NCI-H446 treated with DMSO at 0.1 percent for 48 hours (cell line): ENCODE results near the gene GMDS.
A peak's percentile ranks its signal among the peaks of the same experiment; 100 is the strongest.
"Not testable (repeated sequence)": the region's sequence is repeated elsewhere in the genome, so short reads cannot be mapped to it uniquely, and the experiment has no call there.

Experiments
- DNase-seq: peaks from one replicate; lab custom pipeline; 2025; lab: John Stamatoyannopoulos, UW

GMDS gene

DNA sequence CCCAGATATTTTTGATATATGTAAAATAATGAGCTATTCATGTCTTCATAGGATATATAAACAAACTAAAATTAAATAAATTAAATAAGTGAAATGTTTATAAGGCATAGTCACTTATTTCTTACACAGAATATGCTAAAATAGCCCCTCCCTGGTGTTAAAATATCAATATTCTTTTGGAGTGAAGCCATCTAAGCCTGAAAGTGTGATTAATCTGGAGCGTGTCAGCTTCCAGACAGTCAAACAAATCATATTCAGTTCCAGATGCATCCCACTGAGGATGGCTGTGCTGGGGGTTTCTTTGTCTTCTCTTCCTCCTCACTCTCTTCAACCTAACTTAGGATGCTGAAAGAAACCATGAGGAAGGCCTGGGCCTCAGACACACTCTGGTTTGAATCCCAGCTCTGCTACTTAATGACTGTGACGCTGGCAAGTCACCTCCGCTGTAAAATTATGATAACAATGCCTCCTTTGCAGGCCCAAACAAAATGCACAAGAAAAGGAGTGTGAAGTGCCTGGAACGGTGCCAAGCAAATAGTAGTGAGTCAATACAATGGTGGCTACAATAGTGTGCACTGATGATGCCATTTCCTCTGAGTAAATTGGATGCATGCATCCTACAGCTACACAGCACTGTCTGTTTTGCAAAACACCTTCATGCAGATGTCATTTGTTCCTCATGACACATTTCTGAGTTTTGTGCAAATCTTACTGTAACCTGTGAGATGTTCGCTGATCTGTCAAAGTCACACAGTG, 474.3 kb downstream of the GMDS start:
- DNase-seq = no peak

DNA sequence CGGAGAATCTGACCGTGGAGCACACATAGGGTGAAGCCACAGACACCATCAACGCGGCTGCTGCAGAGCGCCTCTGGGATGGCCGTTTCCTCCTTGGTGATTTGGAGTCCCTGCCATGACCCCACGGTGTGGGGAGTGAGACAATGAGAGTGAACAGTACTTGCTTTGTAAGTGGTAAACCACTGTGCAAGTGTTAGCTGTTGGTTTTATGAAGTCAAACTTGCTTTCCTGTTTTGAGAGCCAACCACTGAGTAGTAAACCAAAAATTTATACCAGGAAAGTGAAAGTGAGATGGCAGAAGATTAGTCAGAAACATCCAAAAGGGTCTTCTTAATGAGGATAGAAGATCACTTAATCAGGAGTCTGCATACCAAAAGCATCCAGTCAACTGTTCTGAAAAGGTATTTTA, 475.0 kb downstream of the GMDS start:
- no peak for DNase-seq

DNA sequence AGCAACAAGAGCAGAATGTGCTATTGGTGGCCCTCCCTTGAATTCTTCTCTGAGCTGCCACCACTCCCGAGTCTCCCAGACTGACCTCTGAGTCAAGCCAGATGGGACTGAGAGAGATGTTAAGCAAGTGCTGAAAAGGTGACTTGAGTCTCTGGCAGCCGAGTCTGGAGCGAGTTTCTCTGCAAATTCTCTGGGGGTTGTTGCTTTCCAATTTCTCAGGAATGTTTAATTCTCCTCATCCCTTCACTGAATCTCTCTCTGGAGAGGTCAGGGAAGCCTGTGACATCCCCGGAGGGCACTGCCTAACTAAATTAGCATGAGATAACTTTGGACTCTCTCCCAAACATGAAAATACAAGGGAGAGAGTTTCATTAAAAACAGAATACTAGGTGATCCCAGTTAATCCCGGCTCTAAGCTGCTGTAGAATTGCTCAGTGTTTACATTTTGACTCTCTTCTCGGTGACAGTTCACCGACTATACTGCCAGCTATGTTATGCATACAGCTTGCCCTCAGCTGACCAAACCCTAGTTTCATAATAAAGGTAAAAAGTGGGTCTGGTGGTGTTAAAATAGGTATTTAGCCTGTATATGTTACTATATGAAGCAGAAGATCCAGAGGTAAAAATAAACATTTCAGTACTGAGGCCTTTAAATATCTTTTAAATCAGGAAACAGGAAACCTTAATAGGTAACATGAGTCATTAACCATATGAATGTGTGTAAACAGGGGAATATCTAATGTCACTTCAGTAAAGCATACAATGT, 477.7 kb downstream of the GMDS start:
- no peak for DNase-seq

DNA sequence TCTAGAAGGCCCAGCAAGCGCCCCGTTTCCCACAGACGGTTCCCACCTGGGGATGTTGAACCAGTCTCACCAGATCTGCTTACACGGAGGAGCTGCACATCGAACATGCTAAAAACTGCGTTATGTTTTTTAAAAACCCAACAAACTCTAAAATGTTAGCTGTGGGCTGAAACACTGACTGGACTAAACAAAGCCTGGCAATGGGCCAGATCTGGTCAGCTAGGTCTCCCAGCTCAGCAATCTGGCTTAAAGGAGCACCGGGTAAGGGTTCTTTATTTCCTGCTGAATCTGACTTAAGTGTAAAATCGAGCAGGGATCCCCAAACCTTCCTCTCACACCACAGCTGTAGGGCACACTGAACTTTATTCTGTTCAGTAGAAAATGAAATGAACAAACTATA, 478.8 kb downstream of the GMDS start:
- no peak for DNase-seq

DNA sequence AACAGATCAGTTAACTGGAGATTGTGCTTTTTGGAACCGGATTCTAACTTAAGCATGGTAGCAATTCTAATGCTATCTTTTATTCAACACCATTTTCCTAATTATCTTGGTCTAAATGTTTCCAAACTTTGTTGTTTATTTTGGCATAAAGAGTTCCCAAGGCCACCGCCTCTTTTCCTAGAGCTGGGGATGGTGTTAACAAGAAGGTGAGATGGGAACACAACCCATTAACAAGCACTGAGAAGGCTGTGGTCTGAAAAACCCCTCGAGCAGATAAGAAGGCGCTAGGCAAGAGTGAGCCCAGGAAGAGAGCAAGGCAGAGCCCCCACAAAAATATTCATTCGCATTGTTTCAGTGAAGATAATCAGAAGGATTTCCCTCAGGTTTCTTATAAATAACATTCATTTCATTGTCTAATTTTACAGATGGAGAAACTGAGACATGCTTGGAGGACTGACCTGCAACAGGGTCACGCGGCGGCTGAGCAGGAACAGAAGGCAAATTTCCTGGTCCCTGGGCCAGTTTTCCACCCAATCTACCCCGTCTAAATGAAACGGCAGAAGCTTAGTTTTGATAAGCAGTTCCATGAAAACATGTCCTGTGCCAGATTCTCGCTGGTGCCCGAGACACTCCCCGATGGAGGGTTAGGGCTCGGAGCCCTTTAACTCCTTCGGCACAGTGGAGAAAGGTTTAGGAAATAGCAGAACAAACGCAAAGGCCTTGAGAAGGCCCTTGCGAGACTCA, 480.1 kb downstream of the GMDS start:
- DNase-seq = no peak

DNA sequence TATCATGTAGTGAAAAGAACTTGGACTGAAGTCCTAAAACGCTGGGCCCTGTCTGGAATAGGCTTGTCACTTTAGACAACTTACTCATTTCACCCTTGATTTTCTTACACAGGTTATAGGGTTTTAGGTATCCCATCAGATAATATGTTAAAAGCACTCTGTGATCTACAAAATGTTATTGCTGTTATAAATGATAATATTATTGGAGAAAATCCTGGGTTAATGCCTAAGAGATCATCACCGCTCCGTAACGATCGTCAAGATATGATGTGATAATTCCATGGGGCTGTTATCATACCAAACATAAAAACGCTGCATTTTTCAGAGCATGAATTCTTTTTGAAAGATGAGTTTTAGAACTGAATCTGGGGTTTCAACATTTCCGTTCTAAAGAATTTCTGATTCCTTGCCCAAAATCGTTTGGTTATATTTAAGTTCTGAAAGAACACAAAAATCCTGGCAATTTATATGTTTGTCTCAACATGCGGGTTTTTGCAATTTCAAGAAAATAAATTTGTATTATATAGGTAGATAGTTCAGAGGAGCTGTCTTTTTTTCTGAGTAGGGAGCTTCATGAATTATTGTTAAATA, 480.9 kb downstream of the GMDS start:
- DNase-seq = no peak

DNA sequence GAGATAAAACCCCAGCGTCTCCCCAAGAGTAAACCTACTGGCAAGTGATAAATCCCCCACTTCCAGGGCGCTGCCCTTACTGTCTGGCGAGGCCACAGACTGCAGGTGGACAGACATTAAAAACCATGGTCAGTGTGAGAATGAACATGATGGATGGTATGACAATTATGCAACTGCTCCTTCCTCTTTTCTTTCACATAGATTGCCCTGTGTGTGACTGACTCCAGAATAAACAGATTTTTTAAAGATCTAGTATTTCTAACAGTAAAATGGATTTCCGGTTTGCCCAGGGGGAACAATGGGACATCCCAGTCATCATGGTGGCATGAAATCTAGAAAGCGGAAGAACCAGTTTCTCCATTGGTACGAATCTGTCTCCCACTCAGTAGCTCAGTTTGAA, 482.0 kb downstream of the GMDS start:
- no peak for DNase-seq

DNA sequence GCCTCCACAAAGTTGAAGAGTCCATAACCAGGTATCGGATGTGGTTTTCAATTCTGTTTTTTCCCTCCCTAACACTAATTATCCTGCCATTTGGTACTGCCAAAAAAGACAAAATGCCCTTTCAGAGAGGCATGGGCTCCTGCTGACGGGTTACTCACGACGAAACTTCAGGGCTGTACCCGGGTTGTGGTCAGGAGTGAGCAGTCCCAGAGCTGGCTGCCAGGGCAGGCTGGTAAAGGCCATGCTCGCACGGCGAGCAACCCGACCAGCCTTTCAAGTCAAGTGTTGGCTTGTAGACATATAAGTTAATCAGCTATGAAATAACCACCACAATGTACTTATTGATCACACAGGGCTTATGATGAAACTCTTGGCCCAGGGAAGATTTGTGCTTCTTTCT, 483.2 kb downstream of the GMDS start:
- no peak for DNase-seq

DNA sequence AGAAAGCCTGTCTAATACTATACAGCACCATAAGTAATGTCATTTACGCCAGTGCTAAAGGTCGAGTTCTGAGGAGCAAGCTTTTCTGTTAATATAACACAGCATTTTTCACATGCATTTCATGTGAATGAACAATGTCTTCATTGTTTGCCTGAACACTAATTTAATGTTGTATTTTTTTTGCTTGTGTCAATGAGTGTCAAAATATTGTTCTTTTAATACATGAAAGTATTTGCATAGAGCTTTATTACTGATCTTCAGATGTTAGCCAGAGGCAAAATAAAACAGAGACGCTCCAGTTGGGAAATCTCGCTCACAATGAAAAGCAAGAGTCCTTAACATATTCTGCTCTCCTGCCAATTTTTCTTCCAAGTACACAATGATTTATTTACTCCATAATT, 483.9 kb downstream of the GMDS start:
- peak; percentile 40 for DNase-seq

DNA sequence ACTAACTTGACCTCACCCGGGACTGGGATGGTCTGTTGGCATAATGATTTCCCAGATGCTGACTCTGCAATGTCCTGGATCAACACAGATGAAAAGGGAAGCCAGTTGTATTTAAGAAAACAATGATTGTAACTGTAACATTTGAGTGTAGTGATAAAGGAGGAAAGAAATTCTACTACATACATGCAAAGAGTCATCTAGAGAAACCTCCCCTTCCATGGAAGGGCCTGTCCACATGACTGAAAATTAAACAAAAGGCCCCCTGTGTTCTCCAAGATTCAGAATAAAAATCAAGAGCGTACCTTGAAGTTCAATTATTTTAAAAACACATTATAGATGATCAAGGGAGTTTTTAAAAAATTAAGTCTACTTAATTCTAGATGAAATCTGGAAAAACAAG, 484.5 kb downstream of the GMDS start:
- no peak for DNase-seq

DNA sequence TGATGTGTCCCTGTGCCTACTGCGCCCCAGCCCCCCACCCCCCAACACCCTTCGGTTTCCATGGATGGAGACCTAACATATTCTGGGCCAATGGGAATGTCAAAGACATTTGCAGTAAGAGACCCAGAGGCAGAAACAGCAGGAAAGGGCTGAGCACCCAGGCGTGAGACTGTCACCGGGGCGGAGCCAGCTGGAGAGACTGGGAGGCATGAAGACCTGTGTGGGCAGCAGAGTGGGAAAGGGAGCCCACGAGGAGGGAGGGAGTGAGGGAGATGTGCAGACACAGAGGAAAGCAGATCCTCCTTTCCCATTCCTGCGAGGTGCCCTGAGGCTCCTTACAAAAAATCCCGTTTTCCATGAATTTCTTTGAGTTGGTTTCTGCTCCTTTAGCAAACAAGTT, 485.5 kb downstream of the GMDS start:
- DNase-seq = no peak

DNA sequence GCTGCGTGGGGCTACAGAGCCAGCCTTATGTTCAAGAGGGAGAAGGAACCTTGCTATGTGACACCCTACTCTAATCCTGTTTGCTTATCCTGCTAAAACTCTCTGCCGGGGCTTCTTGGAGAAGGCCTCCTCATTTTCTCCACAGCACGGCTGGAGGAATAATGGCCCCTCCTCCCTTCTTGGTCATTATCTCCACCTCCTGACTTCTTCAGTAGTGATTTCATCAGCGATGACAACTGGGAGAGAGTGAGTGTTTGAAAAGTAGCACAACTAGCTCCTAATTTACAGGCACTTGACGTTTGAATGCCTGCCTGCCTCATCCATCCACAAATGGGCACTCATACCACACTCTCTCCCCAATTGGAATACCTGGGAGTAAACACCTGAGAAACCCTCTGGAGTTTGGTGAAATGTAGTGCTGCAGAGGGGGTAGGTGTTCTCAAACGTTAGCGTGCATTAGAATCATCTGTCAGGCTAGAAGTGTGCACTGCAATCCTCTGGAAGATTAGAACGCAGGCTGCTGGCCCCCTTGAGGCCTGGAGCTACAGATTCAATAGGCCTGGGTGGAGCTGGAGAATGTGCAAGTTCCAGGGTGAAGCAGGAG, 487.2 kb downstream of the GMDS start:
- DNase-seq = no peak

DNA sequence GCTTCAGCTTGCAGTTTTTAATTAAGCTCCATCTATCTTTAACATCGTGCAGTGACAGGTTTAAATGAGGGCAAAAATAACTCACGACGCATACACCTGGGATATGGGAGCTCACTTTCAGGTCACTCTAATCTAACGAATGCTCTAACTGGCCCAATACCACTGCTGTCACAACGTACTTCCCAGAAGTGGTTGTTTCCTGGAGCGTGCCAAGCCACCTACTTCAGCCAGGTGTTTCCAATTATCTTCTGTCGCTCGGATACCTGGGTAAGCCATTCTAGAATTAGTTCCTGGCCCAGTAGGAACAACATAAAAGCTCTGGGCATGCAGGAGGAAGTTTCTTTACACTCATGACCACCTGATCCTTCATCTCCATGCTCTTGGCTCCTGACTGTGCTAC, 488.3 kb downstream of the GMDS start:
- no peak for DNase-seq

DNA sequence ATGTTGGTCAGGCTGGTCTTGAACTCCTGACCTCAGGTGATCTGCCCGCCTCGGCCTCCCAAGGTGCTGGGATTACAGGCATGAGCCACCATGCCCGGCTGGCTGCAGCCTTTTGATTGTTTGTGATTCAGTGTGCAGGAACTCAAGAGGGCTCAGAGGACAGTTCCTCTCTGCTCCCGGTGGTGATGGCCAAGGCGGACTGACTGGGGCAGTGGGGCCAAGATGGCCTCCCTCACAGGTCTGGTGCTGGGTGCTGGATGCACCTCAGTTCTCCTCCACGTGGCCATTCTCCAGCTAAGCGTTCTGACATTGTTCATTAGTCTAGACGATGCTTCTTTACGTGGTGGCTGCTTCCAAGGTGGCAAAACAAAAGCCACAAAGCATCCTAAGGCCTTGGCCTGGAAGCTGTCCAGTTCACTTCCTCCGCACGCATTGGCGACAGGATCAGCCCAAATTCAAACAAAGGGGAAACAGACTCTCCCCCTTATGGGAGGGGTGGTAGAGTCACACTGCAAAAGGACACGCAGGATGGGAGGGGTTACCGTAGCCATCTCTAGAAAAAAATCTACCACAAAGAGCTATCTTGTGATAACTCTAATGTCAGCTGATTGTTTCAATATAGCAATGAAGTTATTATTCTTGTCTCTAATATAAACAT, 488.8 kb downstream of the GMDS start:
- DNase-seq = no peak

DNA sequence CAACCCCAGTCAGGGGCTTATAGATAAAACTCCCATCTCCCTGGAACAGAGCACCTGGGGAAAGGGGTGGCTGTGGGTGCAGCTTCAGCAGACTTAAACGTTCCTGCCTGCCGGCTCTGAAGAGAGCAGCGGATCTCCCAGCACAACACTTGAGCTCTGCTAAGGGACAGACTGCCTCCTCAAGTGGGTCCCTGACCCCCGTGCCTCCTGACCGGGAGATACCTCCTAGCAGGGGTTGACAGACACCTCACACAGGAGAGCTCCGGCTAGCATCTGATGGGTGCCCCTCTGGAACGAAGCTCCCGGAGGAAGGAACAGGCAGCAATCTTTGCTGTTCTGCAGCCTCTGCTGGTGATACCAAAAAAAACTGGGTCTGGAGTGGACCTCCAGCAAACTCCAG, 494.3 kb downstream of the GMDS start:
- DNase-seq = not testable (repeated sequence)

DNA sequence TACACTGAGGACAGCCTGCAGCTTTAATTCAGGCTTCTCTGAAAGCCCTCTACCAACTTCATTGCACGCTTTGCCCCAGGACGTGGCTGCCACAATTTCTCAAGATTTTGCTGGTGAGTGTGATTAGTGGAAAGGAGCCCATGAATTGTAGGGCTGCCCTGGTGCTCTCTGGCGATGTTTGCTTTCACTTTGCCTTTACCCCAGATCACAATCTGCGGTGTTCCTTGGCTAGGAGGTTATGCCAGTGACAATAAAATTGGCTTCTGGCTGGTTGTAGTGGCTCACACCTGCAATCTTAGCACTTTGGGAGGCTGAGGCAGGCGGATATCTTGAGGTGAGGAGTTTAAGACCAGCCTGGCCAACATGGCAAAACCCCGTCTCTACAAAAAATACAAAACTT, 496.4 kb downstream of the GMDS start:
- no peak for DNase-seq

DNA sequence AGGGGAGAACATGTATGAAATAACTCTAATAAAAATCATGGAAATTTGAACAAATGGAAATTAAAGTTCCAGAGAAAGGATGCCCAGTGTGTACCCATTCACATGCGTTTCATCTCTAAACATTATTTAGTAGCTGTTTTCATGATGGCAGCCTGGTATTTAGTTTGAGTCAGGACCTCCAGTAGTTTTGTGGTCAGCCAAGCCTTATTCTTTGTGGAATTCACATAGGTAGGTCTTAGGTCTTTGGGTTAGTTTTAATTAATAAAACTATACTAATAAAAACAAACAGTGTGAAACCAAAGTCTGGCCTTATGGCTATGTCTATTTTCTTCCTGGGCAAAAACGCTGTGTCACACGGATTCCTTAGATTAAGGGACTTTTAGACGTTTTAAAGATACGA, 497.9 kb downstream of the GMDS start:
- DNase-seq = no peak

DNA sequence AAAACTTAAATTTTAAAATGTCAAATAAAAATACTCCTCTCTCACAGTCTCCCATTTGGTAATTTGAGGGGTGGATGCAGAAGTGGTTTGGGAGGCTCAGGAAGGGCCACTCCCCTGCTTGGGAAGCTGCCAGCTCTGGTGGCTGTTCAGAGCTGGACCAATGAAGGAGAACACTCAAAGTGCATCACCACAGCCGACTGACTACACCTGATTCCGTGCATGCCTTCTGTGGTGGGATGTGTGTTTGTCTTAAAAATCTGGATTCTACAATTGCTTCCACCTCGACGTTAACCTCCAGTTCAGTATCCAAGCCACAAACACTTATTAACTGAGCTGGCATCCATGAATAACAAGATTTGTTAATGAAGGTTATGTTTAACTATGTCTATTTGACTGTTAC, 498.4 kb downstream of the GMDS start:
- no peak for DNase-seq

DNA sequence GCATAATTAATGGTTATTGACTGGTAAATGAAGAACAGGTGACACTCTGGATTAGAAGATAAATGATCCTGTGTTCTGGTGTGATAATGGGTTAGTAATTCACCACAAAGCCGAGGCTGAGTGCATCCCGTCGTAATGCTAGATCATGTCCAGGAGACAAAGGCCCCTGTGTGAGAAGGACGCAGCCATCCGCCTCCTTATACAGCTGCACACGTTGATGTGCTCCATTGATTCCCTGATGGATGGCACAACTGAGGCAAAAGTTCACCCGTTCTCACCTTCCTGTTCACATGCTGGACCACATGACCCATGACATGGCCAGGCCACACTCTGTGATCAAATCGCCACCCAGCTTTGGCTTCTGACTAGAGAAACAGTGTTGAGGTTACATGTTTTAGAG, 499.6 kb downstream of the GMDS start:
- DNase-seq = no peak

DNA sequence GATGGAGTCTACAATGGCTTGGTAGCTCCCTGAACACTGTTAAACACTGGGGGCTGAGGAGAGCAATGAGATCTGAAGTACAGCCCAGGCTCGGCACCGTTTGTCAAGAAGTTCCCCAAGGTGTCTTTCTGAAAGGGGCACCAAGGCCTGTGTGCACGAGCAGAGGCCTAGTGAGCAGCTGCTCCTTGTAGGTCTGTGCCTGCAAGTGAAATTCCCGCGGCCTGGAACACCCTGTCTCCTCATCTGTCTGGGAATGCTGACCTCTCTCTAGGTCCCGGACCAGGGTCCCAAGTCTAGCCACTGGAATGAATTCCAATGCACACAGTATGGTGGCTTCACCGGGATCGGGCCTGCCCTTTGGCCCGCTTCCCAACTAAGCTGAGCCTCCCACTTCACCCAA, 500.9 kb downstream of the GMDS start:
- no peak for DNase-seq

DNA sequence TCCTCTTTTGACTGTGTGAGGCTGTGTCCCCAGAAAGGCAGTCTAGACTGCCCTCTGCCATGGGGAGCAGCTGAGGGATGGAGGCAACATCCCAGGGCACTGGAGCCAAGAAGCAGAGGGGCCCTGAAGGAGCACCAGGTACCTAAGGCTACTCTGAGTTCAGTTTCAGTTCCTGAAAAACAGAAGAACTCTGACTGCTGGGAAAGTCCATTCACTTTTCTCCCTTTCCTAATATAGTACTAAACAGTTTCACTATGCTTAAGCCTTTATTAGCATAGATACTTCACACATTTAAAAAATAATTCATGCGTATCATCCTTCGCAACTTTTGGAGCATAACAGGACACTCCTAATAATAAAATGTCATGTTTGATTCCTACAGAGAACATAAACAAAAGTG, 505.7 kb downstream of the GMDS start:
- no peak for DNase-seq

DNA sequence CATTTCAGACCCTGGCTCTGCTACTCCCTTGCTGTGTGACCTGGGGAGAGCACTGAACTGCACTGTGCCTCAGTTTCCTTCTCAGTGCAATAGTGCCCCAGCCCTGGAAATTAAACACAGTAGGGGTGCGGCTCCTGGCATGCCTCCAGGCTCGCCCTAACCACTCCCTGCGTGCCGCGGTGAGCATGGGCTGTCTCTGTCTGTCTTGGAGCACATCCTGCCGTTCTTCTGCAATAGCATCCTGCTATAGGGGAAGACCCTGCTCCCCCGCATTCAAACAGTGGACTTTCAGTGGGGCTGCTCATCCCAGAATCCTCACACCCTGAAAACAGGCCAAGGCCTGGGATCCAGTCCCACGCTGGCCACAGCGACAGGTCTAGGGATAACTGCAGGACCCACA, 506.2 kb downstream of the GMDS start:
- DNase-seq = no peak
